HepG2 (cell line): Measurements from ENCODE around the gene UTS2R. TPM values are rescaled to one million over a fixed set of nuclear protein-coding genes. Genes with fewer than 3 reads are reported as not detected.
A peak's percentile ranks its signal among the peaks of the same experiment; 100 is the strongest.

Experiments used
- ATAC-seq: fragments of 200-7000 bp; cut with Tn5 transposase; 3 replicates; pipeline ENCODE4 v1.9.1; 2020; ENCODE audit warnings: mild to moderate bottlenecking, moderate library complexity
- BruUV-seq: library from RNA; stranded (reverse); fragments of 400-500 nt; replicated peaks from 2 replicates; lab custom pipeline; 2021; lab: Mats Ljungman, UMichigan
- CTCF ChIA-PET: fragments of 300-600 bp; formaldehyde crosslinking; extraction: SDS; loops from one replicate; lab custom pipeline; 2021; ENCODE audit warnings: low total read pairs, inconsistent platforms, low intra/inter-chr PET ratio; lab: Yijun Ruan, JAX
- POLR2A ChIA-PET: fragments of 350-600 bp; sonication (Branson Sonifier 250); formaldehyde crosslinking; loops from one replicate; lab custom pipeline; 2020; ENCODE audit warnings: antibody characterized with exemption, inconsistent platforms; lab: Yijun Ruan, JAX
- DNase-seq: peaks from one replicate; pipeline ENCODE4 v3.0.0-alpha.2; 2015; ENCODE audit warnings: low spot score
- FAIRE-seq: peaks from 3 replicates; lab custom pipeline; 2011; peaks lifted over from hg19 to GRCh38; lab: Jason Lieb, UNC
- H2AFZ ChIP-seq: one replicate; pipeline ENCODE4 v1.6.1; 2011; ENCODE audit warnings: low read length, inconsistent platforms
- H3K27ac ChIP-seq: fragments of 300-600 bp; 3 replicates; pipeline ENCODE4 v1.8.0; 2011; ENCODE audit warnings: mixed run types, mild to moderate bottlenecking, mixed read lengths, low read length, inconsistent platforms; ENCODE audit not compliant: insufficient read depth; ENCODE audit errors: extremely low read length
- H3K27me3 ChIP-seq, 2 experiments: fragments of 200-600 bp in 1 of 2; 2 replicates in 1 of 2; 3 replicates in 1 of 2; pipeline versions ENCODE4 v1.6.0 to v1.8.0; 2011; ENCODE audit warnings: low read length in 2 of 2, mild to moderate bottlenecking in 2 of 2, moderate library complexity in 2 of 2, inconsistent platforms in 1 of 2; ENCODE audit not compliant: insufficient read depth in 2 of 2, control insufficient read depth in 1 of 2
- H3K36me3 ChIP-seq, 2 experiments: fragments of 200-600 bp in 1 of 2; replicated peaks in 1 of 2; 2 replicates in 1 of 2; 3 replicates in 1 of 2; pipeline versions ENCODE4 v1.5.1 to v1.8.0; 2011; ENCODE audit warnings: low read length in 2 of 2, inconsistent platforms in 1 of 2; ENCODE audit not compliant: insufficient read depth in 2 of 2, control insufficient read depth in 1 of 2
- H3K4me1 ChIP-seq: 2 replicates; pipeline ENCODE4 v1.5.1; 2012; ENCODE audit warnings: low read length, inconsistent platforms; ENCODE audit not compliant: insufficient read depth
- H3K4me2 ChIP-seq: 2 replicates; pipeline ENCODE4 v1.6.0; 2011; ENCODE audit warnings: low read depth, low read length, inconsistent platforms
- H3K4me3 ChIP-seq, 3 experiments: fragments of 200-600 bp in 1 of 3; sonication (generic), shearing (Covaris generic) in 1 of 3; replicated peaks in 1 of 3; 2 replicates each; pipeline ENCODE4 v1.5.1; 2011 to 2016; ENCODE audit warnings: low read length in 3 of 3, inconsistent platforms in 2 of 3, low read depth in 2 of 3, mild to moderate bottlenecking in 2 of 3, control low read depth in 1 of 3, mixed read lengths in 1 of 3; ENCODE audit not compliant: insufficient read depth in 1 of 3
- H3K79me2 ChIP-seq: one replicate; pipeline ENCODE4 v1.6.1; 2011; ENCODE audit warnings: low read length, inconsistent platforms; ENCODE audit not compliant: insufficient read depth
- H3K9ac ChIP-seq: 2 replicates; pipeline ENCODE4 v1.6.0; 2011; ENCODE audit warnings: mild to moderate bottlenecking, low read depth, low read length, inconsistent platforms; ENCODE audit not compliant: insufficient read depth
- H3K9me3 ChIP-seq: 2 replicates; pipeline ENCODE4 v1.5.1; 2012; ENCODE audit warnings: mild to moderate bottlenecking, low read length
- H4K20me1 ChIP-seq: 2 replicates; pipeline ENCODE4 v1.6.0; 2011; ENCODE audit warnings: inconsistent platforms, mild to moderate bottlenecking, low read length, moderate library complexity; ENCODE audit not compliant: insufficient read depth
- CREM ChIP-seq, 2 experiments: sonication (generic) in 1 of 2; formaldehyde crosslinking in 1 of 2; IDR thresholded peaks; 2 replicates each; pipeline versions ENCODE4 v1.4.0 to v1.6.1; 2016 to 2020; ENCODE audit warnings: antibody characterized with exemption in 1 of 2, mild to moderate bottlenecking in 1 of 2, missing genetic modification reagents in 1 of 2
- DMTF1 ChIP-seq: sonication (generic); formaldehyde crosslinking; IDR thresholded peaks from 2 replicates; pipeline ENCODE4 v1.4.0; 2020; ENCODE audit warnings: mild to moderate bottlenecking, missing genetic modification reagents
- PRMT3 ChIP-seq: sonication (generic); formaldehyde crosslinking; IDR thresholded peaks from 2 replicates; pipeline ENCODE4 v1.8.1; 2022; ENCODE audit warnings: low read depth, mild to moderate bottlenecking, moderate library complexity, missing genetic modification reagents, borderline replicate concordance
- ZNF407 ChIP-seq: sonication (generic); formaldehyde crosslinking; IDR thresholded peaks from one replicate; pipeline ENCODE4 v1.5.1; 2020; ENCODE audit warnings: mild to moderate bottlenecking, missing genetic modification reagents; ENCODE audit errors: not compliant biosample characterization
- WGBS: methylation state at CpG from one replicate; pipeline ENCODE4 v1.1.6; 2017; ENCODE audit warnings: low lambda C conversion rate; 5-methylcytosine and 5-hydroxymethylcytosine counted together
- in situ Hi-C: cut with HindIII; loops from 2 replicates; pipeline ENCODE4 v1.10.0; 2017; ENCODE audit warnings: low pct_unique_long_range_greater_than_20kb; ENCODE audit not compliant: extremely low pct_ligation_motif_present
- intact Hi-C: fragments of 100-400 bp; cut with micrococcal nuclease; formaldehyde crosslinking; loops from one replicate; pipeline ENCODE4 v1.10.0; 2022; ENCODE audit not compliant: unreplicated experiment
- polyA plus RNA-seq, 8 experiments: library from polyadenylated mRNA; depleted of rRNA in 3 of 8; stranded (reverse) in 7 of 8; unstranded in 1 of 8; fragments of >200 nt; fragmentation: Illumina TruSeq in 4 of 8; extraction: Trizol in 4 of 8; gene quantifications; 2 replicates each; pipeline versions ENCODE4 v1.2.1 to v1.2.3, GENCODE V29; 2011 to 2016; ENCODE audit warnings: low read depth in 4 of 8, missing spikeins in 1 of 8, mixed read lengths in 1 of 8; ENCODE audit not compliant: insufficient read depth in 1 of 8
- total RNA-seq, 5 experiments: library from RNA; depleted of rRNA; stranded (reverse); fragments of >200 nt; fragmentation: Illumina TruSeq; extraction: Trizol; gene quantifications; 2 replicates each; pipeline ENCODE4 v1.2.3, GENCODE V29; 2016; ENCODE audit warnings: low read depth in 1 of 5

The UTS2R gene
- total and polyA plus RNA-seq, 2 of the 13 experiments (the other 11 are each of a cell fraction or from before 2014, with no cell fraction given) = 0.13 to 0.15 TPM

- POLR2A ChIA-PET = interaction anchor here (1.1 to 1.6 kb wide), 2 partner anchors 8 to 14 kb away, joined by 3 to 8 read pairs; no protein-coding TSS in a partner anchor
- no peak overlapping the region for H3K9ac ChIP-seq
- in situ Hi-C loops = no loop called here
- no TSS peak for BruUV-seq
- no peaks in the 10 kb centered on the region for H3K36me3 ChIP-seq
- H3K27ac ChIP-seq = no peak overlapping the region
- CTCF ChIA-PET = no interaction called here
- H4K20me1 ChIP-seq = no peaks in the 10 kb centered on the region
- H3K79me2 ChIP-seq = no peaks in the 10 kb centered on the region
- FAIRE-seq (no peak), DNase-seq (no peak)
- peaks cover 51% of the 10 kb centered on the region for H3K4me1 ChIP-seq
- H3K4me3 ChIP-seq = no peak overlapping the region
- no peak overlapping the region for H3K4me2 ChIP-seq
- 78% methylated on average over 6 of the region's 6 CpGs for WGBS
- no peaks in the 10 kb centered on the region for H3K27me3 ChIP-seq
- no peak overlapping the region for H2AFZ ChIP-seq
- TF ChIP-seq PRMT3 (CRISPR knock-in tag) = no peak
- TF ChIP-seq CREM (IDR thresholded peaks at IDR 0.05) = no peak
- no peak for TF ChIP-seq CREM (CRISPR knock-in tag; IDR thresholded peaks at IDR 0.05)
- peak; percentile 62 for TF ChIP-seq ZNF407
- TF ChIP-seq DMTF1 (CRISPR knock-in tag) = no peak
- TF ChIP-seq, all 625 proteins: peak for 1
- no peaks in the 10 kb centered on the region for H3K9me3 ChIP-seq
- intact Hi-C loops = no loop called here
- ATAC-seq = peak; percentile 12; the same call in 2 of the 3 replicates
Observed at GRCh38 chr17:82361885-82362633, 9.5 kb upstream of the UTS2R start.
